Tibial nerve (tissue), 4 donors: ENCODE results near the gene HYOU1. TPM values are rescaled to one million over a fixed set of nuclear protein-coding genes. Genes with fewer than 3 reads are reported as not detected.
"Not testable (repeated sequence)": the region's sequence is repeated elsewhere in the genome, so short reads cannot be mapped to it uniquely, and the experiment has no call there.

Source experiments
- DNase-seq, 2 donors: peaks; one replicate each; pipeline ENCODE4 v3.0.0-alpha.2; 2019; ENCODE audit warnings: low spot score in 2 of 2
- H3K27ac ChIP-seq, 4 donors: fragments of 200-600 bp; sonication (generic) in 3 of 4; one replicate each; pipeline ENCODE4 v1.5.1; 2017 to 2019; ENCODE audit warnings: mild to moderate bottlenecking in 1 of 4
- H3K27me3 ChIP-seq, 2 donors: fragments of 200-600 bp; sonication (generic) in 1 of 2; one replicate each; pipeline versions ENCODE4 v1.5.1 to v1.6.0; 2017 to 2019
- H3K36me3 ChIP-seq, 3 donors: fragments of 200-600 bp; sonication (generic); one replicate each; pipeline ENCODE4 v1.5.1; 2018 to 2019
- H3K4me1 ChIP-seq, 4 donors: fragments of 200-600 bp; sonication (generic) in 3 of 4; one replicate each; pipeline ENCODE4 v1.5.1; 2017 to 2019
- H3K4me3 ChIP-seq, 4 donors: fragments of 200-600 bp; sonication (generic) in 3 of 4; one replicate each; pipeline ENCODE4 v1.5.1; 2017 to 2019; ENCODE audit warnings: mild to moderate bottlenecking in 1 of 4, moderate library complexity in 1 of 4
- H3K9me3 ChIP-seq, 4 donors: fragments of 200-600 bp; sonication (generic) in 3 of 4; one replicate each; pipeline ENCODE4 v1.5.1; 2017 to 2019
- EP300 ChIP-seq, 2 donors: sonication (generic); formaldehyde crosslinking; IDR thresholded peaks; one replicate each; pipeline ENCODE4 v1.6.1; 2017; ENCODE audit warnings: antibody characterized with exemption in 2 of 2, mild to moderate bottlenecking in 1 of 2
- POLR2A ChIP-seq, 2 donors: fragments of 450-650 bp; IDR thresholded peaks; one replicate each; pipeline ENCODE4 v1.6.1; 2017; ENCODE audit warnings: antibody characterized with exemption in 2 of 2, mild to moderate bottlenecking in 2 of 2, moderate library complexity in 2 of 2
- WGBS, 2 donors: methylation state at CpG; one replicate each; pipeline ENCODE4 v1.1.5; 2018; 5-methylcytosine and 5-hydroxymethylcytosine counted together
- total RNA-seq, 4 donors: library from RNA; depleted of rRNA; stranded (reverse); fragments of >200 nt; gene quantifications; one replicate each; pipeline ENCODE4 v1.1.0, GENCODE V29; 2016
- TF ChIP-seq, protein P1 (sequence below), 5 experiments: fragments of 200-600 bp in 3 of 5; fragments of 450-650 bp in 2 of 5; sonication (generic) in 3 of 5; IDR thresholded peaks; one replicate each; pipeline ENCODE4 v1.5.1; 2016 to 2019; ENCODE audit warnings: antibody characterized with exemption in 5 of 5, mild to moderate bottlenecking in 3 of 5, moderate library complexity in 2 of 5

Gene HYOU1
- 100 to 1,000 TPM in 1 of 4 donors, 10 to 100 TPM in 3; 78.1 to 102 (median 91.3) TPM for total RNA-seq

DNA sequence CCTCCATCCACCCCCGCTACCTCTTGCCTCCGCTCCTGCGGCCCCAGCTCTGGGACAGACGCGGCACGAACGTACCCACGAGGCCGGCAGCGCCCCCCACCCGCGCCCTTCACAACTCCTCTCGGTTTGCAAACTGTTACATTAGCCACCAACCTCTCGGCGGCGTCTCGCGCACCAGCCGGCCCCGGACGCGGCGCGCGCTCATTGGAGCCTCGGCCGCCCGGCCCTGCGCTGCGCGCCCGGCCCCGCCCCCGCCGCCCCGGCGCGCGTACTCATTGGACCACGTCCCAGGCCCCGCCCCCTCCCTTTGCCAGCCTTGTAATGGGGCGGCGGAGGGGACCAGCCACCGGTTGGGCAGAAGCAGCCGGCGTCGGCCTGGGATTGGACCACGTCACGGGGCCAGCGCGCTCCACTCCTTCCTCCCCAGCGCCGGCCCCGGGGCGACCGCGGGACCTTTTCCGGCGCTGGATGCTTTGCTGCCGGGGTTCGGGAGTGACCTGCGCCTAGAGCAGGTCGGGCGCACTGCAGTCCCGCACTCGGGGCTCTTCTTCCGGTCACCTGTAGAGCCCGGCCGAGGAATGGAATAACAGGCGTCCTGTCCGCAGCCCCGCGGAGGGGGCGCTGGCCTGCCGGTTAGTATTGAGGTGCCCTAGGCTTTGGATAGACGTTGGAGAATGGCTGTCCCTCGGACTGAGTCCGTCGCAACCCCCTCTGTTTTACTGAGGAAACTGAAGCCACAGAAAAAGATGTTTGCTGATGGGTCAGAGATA lies at the start of gene HYOU1:
Gene HYOU1, minus strand, starts transcription at position 206 of the 770 bp plus-strand sequence. CDS start 1,045 bp downstream, outside the sequence.
- H3K36me3 ChIP-seq: peaks cover 0 to 32% (median 25%) of the 10 kb centered on the region in 3 donors
- TF ChIP-seq POLR2A (IDR thresholded peaks at IDR 0.05): peak; percentile 69 to 75
- peak; percentile 75 to 79 for TF ChIP-seq EP300 (IDR thresholded peaks at IDR 0.05)
- TF ChIP-seq, protein P1, sequence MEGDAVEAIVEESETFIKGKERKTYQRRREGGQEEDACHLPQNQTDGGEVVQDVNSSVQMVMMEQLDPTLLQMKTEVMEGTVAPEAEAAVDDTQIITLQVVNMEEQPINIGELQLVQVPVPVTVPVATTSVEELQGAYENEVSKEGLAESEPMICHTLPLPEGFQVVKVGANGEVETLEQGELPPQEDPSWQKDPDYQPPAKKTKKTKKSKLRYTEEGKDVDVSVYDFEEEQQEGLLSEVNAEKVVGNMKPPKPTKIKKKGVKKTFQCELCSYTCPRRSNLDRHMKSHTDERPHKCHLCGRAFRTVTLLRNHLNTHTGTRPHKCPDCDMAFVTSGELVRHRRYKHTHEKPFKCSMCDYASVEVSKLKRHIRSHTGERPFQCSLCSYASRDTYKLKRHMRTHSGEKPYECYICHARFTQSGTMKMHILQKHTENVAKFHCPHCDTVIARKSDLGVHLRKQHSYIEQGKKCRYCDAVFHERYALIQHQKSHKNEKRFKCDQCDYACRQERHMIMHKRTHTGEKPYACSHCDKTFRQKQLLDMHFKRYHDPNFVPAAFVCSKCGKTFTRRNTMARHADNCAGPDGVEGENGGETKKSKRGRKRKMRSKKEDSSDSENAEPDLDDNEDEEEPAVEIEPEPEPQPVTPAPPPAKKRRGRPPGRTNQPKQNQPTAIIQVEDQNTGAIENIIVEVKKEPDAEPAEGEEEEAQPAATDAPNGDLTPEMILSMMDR (IDR thresholded peaks at IDR 0.05): peak in 3 of 5 experiments; percentile 9 to 50 (median 14)
- DNase-seq: peak; percentile 99
- H3K27ac ChIP-seq: peak within 1 kb of the TSS; percentile 83 to 96 (median 91)
- H3K9me3 ChIP-seq: no peaks in the 10 kb centered on the region
- peak within 1 kb of the TSS; percentile 91 to 99 (median 96) for H3K4me3 ChIP-seq
- H3K4me1 ChIP-seq: peaks cover 0 to 27% (median 15%) of the 10 kb centered on the region in 4 donors
- 0 to 1% methylated on average over 28 to 31 of the region's 79 CpGs for WGBS, 2 donors
- H3K27me3 ChIP-seq: no peaks in the 10 kb centered on the region

GRCh38 chr11:119103793-119104192 lies 46.8 kb upstream of the HYOU1 start:
- no peak for TF ChIP-seq POLR2A (IDR thresholded peaks at IDR 0.05)
- TF ChIP-seq, protein P1 (IDR thresholded peaks at IDR 0.05): no peak
- TF ChIP-seq EP300 (IDR thresholded peaks at IDR 0.05): no peak
- WGBS, 2 donors: 50 to 52% methylated on average over 4 of the region's 4 CpGs
- DNase-seq: no peak
- Histone ChIP-seq H3K9me3 (no peaks in the 10 kb centered on the region), H3K36me3 (no peaks in the 10 kb centered on the region), H3K4me3 (no peak overlapping the region), H3K27ac (peak overlapping the region in 1 of 4 donors; percentile 93), H3K27me3 (no peaks in the 10 kb centered on the region), H3K4me1 (peaks cover 0 to 55% (median 36%) of the 10 kb centered on the region in 4 donors)

- Histone ChIP-seq H3K4me1 (peaks cover 0 to 49% (median 30%) of the 10 kb centered on the region in 4 donors), H3K27ac (peak overlapping the region; percentile 85 to 96 (median 90)), H3K4me3 (peak overlapping the region in 1 of 4 donors; percentile 78)
- H3K36me3 ChIP-seq, H3K27me3 ChIP-seq, H3K9me3 ChIP-seq, DNase-seq: not testable (repeated sequence)
- WGBS, 2 donors: 83 to 86% methylated on average over 15 to 18 of the region's 18 CpGs
These were observed 46.2 kb upstream of the HYOU1 start for GRCh38 chr11:119103161-119103664.

- peak; percentile 77 to 90 for DNase-seq
- Histone ChIP-seq H3K36me3 (peaks cover 0 to 14% (median 10%) of the 10 kb centered on the region in 3 donors), H3K27ac (peak within 1 kb of the TSS; percentile 85 to 96 (median 90)), H3K4me3 (peak within 1 kb of the TSS; percentile 74 to 88 (median 77)), H3K9me3 (no peaks in the 10 kb centered on the region), H3K4me1 (peaks cover 0 to 44% (median 27%) of the 10 kb centered on the region in 4 donors), H3K27me3 (no peaks in the 10 kb centered on the region)
- WGBS, 2 donors: 0 to 1% methylated on average over 31 to 32 of the region's 32 CpGs
- TF ChIP-seq POLR2A (IDR thresholded peaks at IDR 0.05) (peak in 1 of 2 donors; percentile 40), EP300 (IDR thresholded peaks at IDR 0.05) (peak; percentile 34 to 81)
- TF ChIP-seq, protein P1 (IDR thresholded peaks at IDR 0.05): no peak
These were observed 44.9 kb upstream of the HYOU1 start, which contains the start of gene DPAGT1 for GRCh38 chr11:119101759-119102423. TSS of gene DPAGT1 (minus strand) at chr11:119101853. CDS start at chr11:119101655, 198 bp downstream.

- H3K27ac ChIP-seq: peak overlapping the region; percentile 85 to 96 (median 90)
- H3K4me3 ChIP-seq: peak overlapping the region; percentile 74 to 88 (median 77)
- 0 to 2% methylated on average over 19 to 28 of the region's 29 CpGs for WGBS, 2 donors
- no peaks in the 10 kb centered on the region for H3K9me3 ChIP-seq
- TF ChIP-seq EP300 (IDR thresholded peaks at IDR 0.05) (no peak), POLR2A (IDR thresholded peaks at IDR 0.05) (no peak)
- TF ChIP-seq, protein P1 (IDR thresholded peaks at IDR 0.05): no peak
- peaks cover 0 to 38% (median 21%) of the 10 kb centered on the region in 4 donors for H3K4me1 ChIP-seq
- no peaks in the 10 kb centered on the region for H3K27me3 ChIP-seq
- DNase-seq: no peak
- H3K36me3 ChIP-seq: peaks cover 0 to 21% (median 10%) of the 10 kb centered on the region in 3 donors
These were observed 44.2 kb upstream of the HYOU1 start for GRCh38 chr11:119100994-119101758.
